NK-92 treated with Interleukin-12 subunit alpha and Interleukin-12 subunit beta, amount 100 ng/mL, for 24 hours (cell line): ENCODE data around the gene SGMS1.

Experiments used
- DNase-seq: peaks from one replicate; lab custom pipeline; 2025; lab: John Stamatoyannopoulos, UW

Gene SGMS1

DNA sequence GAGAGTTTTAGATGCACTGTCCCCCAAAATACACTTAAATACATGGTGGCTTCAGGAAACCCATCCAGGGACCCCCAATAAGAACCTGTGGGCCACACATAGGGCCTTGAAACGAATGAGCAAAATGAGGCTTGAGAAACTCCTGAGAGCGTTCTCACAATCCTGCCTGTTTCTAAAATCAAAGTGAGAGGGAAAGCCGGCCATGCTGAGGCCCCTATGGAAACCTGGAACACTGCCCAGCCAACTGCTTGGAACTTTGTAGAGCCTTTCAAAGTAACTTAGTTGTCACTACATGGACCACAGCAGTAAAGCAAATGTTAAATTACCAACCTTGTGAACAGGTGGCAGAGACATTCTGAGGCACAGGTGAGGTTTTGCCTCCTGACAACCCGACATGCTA is 13.4 kb downstream of the SGMS1 start:
- no peak for DNase-seq

DNA sequence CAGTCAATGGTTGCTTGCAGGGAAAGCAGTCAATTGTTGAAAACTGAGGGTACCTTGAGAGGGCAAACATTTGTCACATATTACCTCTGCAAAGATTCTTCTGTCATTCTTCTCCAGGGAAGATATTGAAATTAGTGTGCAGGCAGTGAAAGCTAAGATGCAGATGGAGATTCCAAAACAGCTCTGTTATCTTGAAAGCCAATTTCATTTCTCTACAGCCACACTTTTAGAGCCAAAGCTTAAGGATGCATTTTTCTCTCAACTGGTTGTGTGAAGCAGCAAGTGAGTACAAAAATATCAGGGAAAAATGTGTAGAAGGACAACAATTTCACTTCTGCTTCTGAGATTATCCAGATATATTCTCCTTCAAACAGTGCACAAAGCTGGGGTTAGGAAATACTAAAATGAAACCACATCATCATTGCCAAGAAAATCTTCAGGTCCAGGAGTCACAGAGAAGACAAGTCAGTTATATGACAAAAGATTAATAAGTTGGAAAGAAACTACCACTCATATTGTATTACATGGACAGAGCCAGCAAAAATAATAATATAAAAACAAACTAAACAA is 16.3 kb downstream of the SGMS1 start:
- DNase-seq: no peak

DNA sequence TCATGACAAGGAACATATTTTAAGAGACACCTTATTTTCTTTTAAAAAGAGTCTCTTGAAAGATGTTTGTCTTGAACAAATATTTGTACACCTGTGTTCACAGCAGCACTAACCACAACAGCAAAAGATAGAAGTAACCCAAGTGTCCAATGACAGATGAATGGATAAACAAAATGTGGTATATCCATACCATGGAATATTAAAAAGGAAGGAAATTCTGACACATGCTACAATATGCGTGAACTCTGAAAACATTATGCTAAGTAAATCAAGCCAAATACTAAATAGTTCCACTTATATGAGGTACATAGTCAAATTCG is 17.8 kb downstream of the SGMS1 start:
- DNase-seq: no peak

DNA sequence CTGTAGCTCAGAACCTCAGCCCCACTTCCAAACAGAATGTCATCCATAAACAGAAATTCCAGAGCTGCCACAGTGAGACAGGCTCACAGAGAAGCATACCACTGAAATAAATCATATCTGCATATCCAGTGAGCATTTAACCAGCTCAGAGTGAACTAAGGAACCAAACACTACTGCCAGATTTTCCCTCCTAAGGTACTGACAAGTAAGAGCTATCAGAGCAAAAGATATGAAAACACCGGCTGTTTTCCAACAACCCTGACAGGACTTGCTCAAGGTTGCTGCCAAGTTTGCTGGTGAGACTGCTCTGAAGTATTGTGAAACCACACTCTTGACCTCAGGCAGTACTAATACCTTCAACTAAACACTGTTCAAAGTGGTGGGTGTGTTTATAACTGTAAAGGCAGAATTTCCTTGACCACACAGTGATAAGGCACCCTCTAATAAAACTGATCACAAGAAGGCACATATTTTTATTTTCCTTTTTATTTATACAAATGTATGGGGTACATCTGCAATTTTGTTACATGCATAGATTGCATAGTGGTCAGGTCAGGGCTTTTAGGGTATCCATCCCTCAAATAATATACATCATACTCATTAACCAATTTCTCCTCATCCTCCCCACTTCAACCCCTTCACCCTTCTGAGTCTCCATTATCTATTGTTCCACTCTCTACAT is 18.3 kb downstream of the SGMS1 start:
- DNase-seq: peak; percentile 11

DNA sequence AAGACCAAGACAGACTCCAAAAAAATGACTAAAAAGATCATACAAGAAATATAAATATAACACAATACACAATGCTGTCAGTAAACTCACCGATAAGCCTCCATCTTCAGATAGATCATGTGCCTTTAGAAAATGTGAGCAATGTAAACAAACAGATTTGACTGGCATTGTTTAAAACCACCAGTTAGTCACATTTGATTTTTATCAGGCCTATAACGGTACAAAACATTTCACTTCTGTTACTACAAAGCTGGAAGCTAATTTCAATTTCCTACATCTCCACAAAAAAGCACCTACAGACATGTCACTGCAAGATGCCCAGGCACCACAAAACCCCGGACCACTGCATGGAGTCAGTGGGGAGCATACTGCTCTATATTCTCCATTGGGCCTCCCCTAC is 18.9 kb downstream of the SGMS1 start:
- DNase-seq: no peak

DNA sequence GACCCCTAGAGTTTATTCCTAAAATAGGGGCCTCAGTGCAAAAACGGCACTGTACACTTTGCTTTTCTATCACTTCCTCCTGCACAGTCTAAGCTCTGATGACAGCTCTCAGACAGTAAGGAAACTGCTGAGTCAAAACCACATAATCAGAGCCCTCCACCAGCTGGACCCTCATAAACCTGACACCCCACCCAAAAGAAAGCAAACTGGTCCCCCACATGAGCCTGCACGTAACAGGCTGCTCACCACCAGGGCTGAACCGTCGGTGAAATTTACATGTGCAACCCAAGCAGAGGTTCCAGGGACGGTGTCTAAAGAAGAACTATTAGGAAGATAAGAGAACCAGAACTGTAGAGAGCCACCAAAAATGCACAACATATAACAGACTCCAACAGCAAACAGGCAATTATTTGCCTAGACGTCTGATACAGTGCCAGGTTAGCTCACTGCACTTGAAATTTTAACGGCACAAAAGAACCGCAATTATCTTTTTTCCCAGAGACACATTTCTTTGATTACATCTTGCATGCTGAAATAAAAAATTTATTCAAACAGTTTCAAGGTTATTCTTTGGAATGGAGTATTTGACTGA is 19.6 kb downstream of the SGMS1 start:
- no peak for DNase-seq

DNA sequence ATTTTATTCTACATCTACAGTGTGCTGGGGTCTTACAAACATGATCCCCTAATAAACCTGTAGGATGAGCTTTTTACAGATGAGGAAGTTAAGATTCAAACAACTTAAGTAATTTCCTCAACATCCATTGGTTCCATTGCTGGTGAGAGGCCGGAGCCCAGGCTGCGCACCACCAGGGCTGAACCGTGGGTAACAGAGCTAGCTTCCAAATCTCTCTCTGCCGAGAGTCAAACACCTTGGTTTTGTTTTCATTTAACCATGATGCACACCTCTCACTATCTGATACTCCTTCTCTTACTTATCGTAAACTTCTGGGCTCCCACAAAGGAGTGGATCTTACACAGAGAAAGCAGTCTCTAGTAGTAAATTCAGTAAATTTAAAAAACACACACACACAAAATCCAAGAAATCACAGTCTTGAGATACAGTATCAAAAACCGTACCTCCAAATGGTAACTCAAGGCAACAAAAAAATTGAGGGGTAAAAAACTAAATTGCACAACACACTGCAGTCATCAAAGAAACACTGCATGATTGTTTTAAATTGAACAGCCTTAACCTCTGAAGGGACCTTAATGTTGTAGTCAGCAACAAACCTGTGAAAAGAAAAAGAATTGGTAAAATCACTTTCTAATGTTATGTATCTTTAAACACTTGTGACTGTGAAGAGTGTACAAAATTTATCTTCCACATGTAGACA is 20.5 kb downstream of the SGMS1 start:
- DNase-seq: no peak

DNA sequence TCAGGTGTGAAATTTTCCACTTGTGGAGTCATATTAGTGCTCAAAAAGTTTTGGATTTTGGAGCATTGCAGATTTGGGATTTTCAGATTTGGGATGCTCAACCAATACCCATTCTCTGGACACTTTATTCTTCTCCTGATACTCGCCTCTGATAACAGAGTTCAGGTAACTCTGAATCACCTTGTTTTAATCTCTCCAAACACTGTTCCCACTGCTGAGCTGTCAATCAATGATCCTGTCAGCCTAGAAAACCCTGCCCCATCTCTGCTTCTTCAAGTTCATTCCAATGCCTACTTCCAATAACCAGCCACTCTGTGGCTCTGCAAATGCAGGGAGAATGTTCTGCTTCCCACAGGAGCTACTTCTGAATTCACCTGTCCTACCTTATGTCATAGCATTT is 21.8 kb downstream of the SGMS1 start:
- no peak for DNase-seq

DNA sequence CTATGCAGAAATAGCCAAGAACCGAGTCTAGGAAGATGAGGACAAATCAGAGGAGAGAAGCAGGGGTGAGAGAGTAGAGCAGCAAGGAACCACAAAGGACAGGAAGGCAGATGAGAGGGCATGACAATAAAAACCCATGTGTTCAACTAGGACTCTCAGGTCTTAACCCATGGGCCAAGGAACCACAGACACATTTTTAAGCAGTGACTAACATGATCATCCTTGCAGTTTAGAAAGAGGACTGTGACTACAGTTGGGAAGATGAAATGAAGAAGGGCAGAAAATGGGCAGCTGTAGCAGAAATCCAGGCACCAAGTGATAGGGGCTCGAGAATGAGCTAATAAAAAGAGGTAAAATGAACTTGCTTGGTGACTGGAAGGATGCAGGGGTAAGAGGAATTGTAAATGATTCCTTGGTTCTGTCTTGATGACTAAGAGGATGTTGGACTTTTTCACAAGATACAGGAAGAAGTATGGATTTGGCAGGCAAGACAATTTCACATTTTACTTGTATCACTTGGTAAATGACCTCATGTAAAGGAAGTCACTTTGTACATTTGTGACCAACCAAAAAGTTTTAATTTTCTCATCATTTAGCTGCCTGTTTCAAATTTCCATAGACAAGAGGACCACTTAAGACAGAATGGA is 22.8 kb downstream of the SGMS1 start:
- no peak for DNase-seq

DNA sequence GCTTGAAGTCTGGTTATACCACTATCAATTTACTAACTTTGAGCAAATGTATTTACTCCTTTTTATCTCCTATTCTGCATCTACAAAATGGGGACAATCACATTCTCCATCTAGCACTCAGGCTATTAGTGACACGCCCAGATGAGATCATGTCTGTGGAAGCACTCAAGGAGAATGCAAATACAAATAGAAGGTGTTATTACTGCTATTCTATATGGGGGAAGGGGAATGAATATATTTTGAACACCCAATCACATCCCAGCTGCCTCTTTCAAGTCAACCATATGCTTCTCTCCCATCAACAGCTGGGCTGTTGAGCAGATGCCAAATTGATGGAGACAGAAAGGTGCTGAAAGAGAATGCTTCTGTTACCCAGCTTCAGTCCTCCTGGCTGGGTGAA is 23.5 kb downstream of the SGMS1 start:
- no peak for DNase-seq

DNA sequence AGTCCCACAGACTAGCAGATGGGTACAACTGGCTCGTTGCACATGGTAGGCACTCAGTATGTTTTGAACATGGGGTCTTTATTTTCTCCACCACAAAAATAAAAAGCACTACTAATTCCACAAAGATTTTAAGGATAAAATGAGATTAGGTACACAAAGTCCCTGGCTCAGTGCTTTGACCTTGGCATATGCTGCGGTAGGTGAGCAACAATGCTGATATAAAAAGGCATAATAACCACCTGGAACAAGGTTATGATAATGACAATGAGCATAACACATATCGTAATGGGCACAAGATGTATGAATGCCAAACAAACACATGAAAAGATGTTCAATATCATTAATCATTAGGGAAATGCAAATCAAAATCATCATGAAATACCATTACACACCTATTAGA is 26.9 kb downstream of the SGMS1 start:
- no peak for DNase-seq

DNA sequence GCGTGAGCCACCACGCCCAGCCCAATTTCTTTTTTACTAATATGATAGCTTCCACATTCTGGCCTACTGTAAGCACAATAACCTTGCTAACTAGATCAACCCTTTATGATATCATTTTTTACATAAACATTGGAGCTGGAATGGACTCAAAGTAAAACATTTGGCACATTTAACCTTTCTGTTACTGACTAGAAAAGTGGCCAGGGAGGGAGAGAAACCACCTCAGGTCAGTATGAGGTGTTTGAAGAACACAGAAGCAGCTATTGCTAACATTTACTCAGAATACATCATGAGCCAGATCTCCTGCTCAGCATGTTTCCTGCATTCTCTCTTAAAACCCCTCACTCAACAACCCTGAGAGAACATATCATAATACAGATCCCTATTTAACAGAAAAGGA is 27.3 kb downstream of the SGMS1 start:
- DNase-seq: no peak

DNA sequence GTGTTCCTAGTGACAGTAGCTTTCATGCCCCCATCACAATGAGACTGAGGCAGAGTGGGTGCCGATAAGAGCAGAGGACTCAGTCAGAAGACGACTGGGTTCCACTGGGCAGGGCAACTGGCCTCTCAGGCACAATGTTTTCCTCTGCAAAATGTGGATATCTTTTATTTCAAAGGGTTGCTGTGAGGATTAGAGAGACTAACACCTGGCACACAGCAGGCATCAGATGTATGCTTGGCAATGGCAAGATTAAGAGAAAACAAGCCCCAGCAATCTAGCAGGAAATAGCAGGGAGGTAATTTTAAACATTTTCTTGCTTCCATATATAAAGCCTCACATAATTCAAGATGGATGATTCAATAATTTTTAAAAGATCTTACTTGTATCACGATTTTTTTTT is 28.0 kb downstream of the SGMS1 start:
- DNase-seq: no peak

DNA sequence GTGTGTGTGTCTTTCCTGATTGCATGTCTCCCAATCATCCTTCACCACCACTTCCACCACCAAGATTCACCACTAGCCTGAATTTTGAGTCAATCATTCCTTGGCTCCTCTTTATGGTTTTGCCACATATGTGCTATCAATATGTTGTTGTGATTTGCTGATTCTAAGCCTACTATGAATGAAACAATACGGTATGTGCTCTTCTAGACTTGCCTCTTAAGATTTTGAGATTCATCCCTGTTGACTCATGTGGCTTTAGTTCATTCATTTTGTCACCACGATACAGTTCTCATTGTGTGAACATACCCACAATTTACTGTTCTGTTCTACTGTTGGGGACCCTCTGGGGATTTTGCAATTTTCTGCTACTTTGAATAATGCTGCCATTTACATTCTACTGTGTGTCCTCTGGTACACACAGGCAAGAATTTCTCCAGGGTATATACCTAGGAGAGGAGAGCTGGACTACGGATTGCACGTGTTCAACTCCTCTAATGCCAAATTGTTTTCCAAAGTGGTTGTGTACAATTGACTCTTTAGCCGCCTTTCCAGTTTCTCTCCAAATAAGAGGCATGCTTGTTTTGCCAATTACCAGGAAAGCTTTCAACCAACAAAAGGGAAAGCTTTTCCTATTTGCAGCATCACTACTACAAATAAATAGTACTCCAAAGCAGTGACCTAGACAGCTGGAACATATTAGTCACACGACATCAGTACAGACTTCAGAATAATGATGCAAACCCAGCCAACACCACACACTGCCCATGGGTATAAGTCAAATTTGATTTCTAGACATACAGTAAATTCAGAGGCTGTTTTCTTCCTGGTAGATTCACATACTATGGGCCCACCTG is 30.0 kb downstream of the SGMS1 start:
- DNase-seq: no peak

DNA sequence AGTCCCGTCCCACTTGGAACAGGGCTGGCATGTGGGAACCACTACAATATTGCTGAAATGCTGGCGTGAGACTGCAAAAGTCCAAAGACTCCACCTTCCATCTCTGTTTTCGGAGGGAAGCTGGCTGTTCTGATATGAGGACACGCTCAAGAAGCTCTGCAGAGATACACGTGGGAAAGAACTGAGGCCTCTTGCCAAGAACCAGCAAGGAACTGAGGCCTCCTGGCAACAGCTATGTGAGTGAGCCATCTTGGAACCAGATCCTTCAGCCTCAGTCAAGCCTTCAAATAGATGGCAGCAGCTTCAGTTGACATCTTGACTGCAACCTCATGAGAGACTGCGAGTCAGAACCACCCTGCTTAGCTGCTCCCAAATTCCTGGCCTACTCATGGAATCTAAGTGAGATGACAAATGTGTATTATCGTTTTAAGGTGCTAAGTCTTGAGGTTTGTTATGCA is 30.8 kb downstream of the SGMS1 start:
- no peak for DNase-seq

DNA sequence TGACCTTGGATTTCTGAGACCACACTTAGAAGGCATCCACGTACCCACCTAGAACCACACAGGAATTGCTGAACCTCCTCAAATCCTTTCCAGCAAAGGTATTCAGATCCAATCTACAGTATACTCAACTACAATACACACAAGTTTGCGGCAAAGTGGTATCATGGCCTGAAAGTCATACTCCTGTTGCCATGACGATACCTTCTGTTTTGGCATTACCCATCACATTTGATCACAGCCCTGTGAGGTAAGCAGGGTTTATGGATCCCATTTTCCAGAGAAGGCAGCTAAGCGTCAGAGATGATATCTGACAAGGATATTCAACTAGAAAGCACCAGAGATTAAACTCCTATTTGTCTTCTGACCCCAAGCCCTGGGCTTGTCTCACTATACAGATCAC is 32.8 kb downstream of the SGMS1 start:
- DNase-seq: no peak

DNA sequence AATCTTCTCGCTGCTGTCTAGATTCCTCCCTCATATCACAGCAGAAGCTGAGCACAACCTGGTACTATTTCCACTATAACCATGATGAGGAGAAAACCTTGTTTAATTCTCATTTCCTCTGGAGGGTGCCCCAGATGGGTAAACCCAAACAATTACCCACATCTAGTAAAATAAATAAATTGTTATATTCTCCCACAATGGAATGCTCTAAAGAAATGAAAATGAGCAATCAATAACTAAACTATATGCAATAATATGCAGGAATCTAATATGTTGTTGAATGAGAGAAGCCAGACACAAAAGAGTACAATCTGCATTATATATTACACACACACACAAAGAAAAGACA is 37.0 kb downstream of the SGMS1 start:
- DNase-seq: no peak

DNA sequence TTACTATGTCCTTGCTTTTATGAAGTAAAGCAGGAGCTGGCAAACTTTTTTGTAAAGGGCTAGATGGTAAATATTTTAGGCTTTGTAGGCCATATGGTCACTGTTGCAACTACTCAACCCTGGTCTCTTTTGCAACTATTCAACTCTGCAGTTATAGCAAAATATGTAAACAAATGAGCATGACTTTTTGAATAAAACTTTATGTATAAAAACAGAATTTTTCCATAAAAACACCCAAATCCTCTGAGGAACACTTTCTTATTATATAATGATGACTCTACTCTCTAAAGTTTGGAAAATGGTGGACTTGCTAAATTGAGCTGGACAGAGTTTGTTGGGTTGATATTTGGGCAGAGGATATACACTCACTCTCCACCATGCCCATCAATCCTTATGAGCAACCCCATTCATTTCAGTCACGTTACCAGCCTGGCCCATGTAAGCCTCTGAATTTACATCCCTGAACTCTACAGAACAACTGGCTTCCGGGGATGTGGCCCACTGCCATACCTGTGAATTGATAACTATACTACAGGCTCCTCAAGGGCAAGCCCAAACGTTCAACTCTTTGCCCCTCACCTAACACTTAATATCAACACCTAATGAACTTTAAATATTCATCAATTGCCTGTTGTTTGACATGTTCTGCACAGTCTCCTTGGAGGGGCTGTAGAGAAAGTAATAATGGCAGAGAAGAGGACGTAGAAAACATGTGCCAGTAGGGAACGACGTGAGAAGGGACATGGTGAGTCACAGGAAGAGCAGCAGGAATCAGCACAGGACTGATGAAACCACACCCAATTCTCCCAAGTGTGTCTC is 37.6 kb downstream of the SGMS1 start:
- no peak for DNase-seq

DNA sequence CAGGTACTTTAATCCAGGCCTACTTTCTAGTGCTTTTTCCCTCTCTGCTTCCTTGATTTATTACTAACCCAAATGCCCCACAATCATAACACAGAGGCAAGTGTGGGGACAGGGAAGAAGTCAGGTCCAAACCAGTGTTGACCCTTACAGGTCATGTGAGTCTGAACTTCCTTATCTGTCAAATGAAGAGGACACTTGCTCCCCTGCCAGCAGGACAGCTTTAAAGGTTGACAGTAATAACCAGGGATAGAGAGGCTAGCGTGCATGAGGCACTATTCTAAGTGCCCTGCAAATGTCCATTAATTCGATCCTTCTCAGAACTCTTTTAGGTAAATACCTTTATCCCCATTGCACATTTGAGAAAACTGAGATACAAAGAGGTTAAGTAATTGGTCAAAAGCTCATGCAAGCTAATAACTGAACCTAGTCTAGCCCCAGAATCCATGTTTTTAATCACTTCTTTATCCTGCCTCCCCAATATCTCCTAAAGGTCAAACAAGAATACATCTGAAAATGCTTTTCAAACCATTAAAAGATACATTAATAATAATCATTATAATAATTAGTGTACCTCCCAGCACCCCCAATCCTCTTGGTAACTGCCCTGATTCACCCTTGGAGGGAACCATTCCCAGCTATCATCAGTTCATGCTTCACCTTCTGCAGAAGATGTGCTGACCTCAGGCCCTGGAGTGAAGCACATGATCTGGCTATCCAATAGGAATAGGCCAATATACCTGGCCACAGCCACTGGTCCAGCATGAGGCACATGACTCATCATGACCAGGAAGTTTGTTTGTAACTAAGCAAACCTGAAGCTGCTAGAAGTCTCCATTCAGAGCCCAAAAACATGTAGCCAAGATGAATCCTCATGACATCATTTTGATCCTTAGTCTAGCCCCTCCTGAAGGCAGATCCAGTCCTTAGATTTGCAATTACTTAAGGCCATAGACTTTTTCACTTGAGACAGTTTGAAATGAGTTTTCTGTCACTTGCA is 40.7 kb downstream of the SGMS1 start:
- no peak for DNase-seq

DNA sequence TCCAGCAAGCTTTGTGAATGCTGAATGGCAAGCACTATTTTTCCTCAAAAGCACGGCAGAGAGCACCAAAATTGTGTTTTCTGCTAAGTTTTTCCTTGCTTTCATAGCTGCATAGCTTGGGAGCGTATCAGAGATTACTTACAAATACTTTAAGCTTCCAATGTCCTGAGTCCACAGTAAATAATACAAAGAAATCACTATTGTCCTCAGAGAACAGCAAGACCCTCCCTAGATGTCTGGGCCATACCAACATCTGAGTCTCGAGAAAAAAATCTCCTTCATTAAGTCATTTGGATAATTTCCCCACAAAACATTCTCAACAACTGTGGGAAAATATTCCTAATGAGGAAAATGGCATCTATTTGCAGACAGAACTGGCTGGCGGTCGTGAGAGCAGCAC is 41.7 kb downstream of the SGMS1 start:
- no peak for DNase-seq
